Superior temporal gyrus (tissue), 1 donor: ENCODE measurements around the gene CCDC146.
A peak's percentile ranks its signal among the peaks of the same experiment; 100 is the strongest.
"Not testable (repeated sequence)": the region's sequence is repeated elsewhere in the genome, so short reads cannot be mapped to it uniquely, and the experiment has no call there.

Experiments
- DNase-seq: peaks from one replicate; pipeline ENCODE4 v3.0.0-alpha.2; 2016; ENCODE audit errors: extremely low spot score

CCDC146 gene

GRCh38 chr7:77199013-77199966 is 76.9 kb downstream of the CCDC146 start, which contains the start of gene FGL2:
Gene FGL2 (minus strand): TSS chr7:77199819. CDS start chr7:77199793, 26 bp downstream.
- peak; percentile 39 for DNase-seq

- DNase-seq = no peak
Observed at GRCh38 chr7:77200542-77200941, 78.1 kb downstream of the CCDC146 start.

GRCh38 chr7:77202481-77202976 is 80.1 kb downstream of the CCDC146 start:
- no peak for DNase-seq

GRCh38 chr7:77205706-77206105 is 83.3 kb downstream of the CCDC146 start:
- no peak for DNase-seq

DNA sequence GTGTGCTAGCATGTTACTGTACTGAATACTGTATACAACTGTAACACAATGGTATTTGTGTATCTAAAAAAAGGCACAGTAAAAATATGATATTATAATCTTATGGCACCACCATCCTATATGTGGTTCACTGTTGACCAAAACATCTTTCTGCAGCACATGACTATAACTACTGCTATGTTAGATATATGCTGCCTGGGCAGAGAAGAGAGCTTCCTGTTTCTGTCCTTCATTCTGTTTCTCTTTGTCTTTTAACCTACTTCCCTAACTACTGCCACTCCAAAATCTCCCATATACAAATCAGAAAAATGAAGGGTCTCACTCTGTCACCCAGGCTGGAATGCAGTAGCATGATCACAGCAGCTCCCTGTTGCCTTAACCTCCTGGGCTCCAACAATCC is 86.0 kb downstream of the CCDC146 start:
- DNase-seq = no peak

GRCh38 chr7:77209479-77210139 is 87.2 kb downstream of the CCDC146 start:
- no peak for DNase-seq

GRCh38 chr7:77216181-77216845 is 93.9 kb downstream of the CCDC146 start:
- DNase-seq = peak; percentile 16

GRCh38 chr7:77217474-77218185 is 95.2 kb downstream of the CCDC146 start:
- no peak for DNase-seq

GRCh38 chr7:77219701-77220331 is 97.4 kb downstream of the CCDC146 start:
- not testable (repeated sequence) for DNase-seq

DNA sequence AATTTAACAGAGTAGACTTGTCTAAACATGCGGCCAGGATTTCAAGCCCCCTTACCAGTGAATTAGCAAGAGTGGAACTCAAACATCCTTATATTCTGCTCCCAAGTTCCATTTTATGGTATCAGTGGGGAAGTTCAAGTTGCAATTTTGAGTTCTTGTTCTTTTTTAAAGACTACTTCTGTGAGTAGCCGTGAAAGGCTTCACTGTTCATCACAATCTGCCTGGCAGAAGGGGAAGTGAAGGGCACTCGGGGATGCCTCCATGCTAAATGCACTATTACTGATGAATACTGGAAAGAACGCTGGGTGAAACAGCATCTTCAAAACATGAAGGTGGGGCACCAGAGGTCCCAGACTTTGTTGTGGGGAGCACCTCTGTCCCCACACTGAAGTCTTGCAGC is 99.7 kb downstream of the CCDC146 start:
- DNase-seq = peak; percentile 24

DNA sequence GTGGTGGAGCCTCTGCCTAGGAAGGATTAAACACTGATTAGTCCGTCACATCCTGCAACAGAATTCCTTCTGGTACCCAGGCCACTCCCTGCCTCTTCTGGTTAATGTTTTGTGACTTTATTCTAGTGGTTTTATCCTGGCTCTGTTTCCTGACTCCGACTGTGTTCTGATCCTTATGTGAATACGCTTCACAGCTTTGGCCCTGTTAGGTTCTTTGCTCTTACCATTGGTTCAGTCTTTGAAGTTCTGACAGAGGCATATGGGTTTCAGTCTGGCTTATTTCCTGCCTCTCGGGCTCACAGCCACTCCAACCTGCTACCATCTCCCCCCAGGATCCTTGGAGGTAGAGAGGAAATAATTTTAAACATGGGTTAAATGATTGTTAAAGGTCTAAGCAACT is 100.4 kb downstream of the CCDC146 start:
- no peak for DNase-seq

- DNase-seq = no peak
Observed at GRCh38 chr7:77223261-77223660, 100.8 kb downstream of the CCDC146 start.

DNA sequence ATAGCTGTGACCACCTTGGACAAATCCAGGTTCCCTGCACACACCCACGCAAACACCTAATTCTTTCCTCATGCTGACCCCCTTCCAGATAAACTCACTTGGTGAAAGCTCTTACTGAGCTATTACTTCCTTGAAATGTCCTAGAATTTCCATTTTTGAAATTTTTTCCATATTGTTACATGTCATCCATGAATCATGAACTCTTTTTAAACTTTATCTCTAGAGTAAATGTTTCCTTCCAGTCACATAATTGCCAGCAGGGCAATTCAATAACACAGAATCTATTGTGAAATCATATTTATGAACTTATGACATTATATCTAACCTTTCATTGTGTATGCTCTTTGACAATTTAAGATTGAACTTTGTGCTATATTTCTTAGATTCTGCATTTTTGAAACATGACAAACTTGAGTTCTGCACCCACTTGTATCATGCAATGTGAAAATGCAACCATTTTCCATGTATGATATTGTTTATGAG is 104.0 kb downstream of the CCDC146 start:
- no peak for DNase-seq

DNA sequence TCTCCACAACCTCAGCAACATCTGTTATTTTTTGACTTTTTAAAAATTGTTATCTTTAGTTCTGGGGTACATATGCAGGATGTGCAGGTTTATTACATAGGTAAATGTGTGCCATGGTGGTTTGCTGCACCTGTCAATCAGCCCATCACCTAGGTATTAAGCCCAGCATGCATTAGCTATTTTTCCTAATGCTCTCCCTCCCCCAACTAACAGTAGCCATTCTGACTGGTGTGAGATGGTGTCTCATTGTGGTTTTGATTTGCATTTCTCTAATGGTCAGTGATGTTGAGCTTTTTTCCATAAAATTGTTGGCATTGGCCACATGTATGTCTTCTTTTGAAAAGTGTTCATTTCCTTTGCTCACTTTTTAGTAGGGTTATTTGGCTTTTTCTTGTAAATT is 106.4 kb downstream of the CCDC146 start:
- not testable (repeated sequence) for DNase-seq

DNA sequence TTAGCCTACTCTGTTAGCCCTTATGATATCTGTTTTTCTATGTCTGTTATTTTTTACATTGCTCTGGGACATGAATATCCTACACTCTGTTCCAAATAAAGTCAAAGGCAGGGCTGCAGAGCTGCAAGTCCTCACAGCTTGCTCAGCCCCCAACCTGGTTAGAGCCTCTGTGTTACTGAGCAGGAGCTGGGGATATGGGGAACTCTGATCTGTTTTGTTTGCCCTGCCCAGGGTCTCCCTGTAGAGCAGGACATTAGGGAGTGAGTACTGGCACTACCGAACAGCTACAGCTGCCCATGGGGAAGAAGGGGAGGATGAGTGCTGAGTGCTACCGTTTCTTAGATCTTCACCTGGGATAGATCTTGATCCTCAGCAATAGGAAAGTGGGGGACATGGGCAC is 110.1 kb downstream of the CCDC146 start:
- no peak for DNase-seq

DNA sequence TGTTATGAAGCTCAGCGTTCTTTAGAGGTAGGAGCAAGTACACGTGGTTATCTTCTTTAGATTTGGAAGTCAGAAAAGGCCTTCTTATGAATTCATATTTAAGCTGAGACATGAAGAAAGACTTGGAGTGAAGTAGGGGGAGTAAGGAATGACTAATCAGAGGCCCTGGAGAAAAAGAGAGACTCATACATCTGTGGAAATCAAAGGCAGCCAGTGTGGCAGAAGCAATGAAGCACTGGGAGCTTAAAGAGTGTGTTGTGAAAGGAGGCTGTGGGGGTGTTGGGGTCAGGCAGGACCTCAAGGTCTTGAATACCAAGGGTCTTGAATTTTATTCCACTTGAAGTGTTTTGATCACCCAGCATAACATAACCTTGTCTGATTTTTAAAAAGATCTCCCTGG is 112.9 kb downstream of the CCDC146 start:
- DNase-seq = no peak

- no peak for DNase-seq
Observed at GRCh38 chr7:77238703-77239136, 116.3 kb downstream of the CCDC146 start.

DNA sequence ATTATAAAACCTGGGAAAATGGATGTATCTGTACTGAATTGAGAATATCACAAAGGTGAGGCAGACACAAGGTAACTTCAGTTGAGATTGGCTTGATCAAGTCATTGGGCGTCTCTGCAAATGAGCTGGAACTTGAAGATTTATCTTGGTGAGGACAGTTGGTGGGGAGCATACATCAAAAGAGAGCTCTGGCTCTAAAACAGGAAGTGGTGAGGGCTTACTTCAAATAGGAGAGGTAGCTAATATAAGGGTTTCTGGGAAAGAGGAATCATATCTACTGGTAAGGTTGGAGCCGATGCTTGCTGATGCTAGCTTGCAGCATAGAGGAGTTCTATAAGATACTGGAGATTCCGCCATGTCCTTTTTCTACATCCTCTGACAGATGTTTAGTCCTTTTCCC is 117.1 kb downstream of the CCDC146 start:
- DNase-seq = no peak

DNA sequence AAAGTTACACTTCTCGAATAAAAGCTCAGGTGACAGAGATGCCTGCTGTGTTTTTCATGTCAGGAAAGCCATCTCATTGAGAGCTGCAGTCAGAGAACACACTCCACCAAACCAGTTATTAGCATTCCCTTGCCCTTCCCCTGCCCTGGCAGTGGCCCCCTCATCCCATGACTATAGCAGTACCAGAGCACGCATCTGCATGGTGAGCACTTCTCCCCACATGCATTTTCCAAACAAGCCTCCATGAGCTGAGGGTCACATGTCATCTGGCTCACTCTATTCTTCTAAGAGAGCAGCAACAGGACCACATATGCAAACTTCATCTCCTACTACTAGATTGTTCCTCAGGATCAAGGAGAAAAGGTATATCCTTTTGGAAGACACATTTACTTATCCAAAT is 119.7 kb downstream of the CCDC146 start:
- DNase-seq = no peak

- DNase-seq = no peak
Observed at GRCh38 chr7:77242554-77242953, 120.1 kb downstream of the CCDC146 start.
